Keratinocyte (primary cell): ENCODE data around the gene SCN10A. TPM values are rescaled to one million over a fixed set of nuclear protein-coding genes. Genes with fewer than 3 reads are reported as not detected.

Experiments
- DNase-seq: peaks from one replicate; pipeline ENCODE4 v3.0.0-alpha.2; 2011; ENCODE audit warnings: low read depth, missing footprints, low spot score
- FAIRE-seq: peaks from 2 replicates; lab custom pipeline; 2011; peaks lifted over from hg19 to GRCh38; lab: Jason Lieb, UNC
- H2AFZ ChIP-seq: 2 replicates; pipeline ENCODE4 v1.6.0; 2012; ENCODE audit warnings: low read length, control low read depth, inconsistent platforms; ENCODE audit not compliant: control insufficient read depth
- H3K27ac ChIP-seq: 2 replicates; pipeline ENCODE4 v1.5.1; 2011; ENCODE audit warnings: low read length; ENCODE audit not compliant: control insufficient read depth, insufficient read depth
- H3K27me3 ChIP-seq: 3 replicates; pipeline ENCODE4 v1.6.0; 2011; ENCODE audit warnings: low read length; ENCODE audit not compliant: control insufficient read depth, insufficient read depth; ENCODE audit errors: extremely low read depth
- H3K36me3 ChIP-seq, 2 experiments: 2 replicates in 1 of 2; 3 replicates in 1 of 2; pipeline ENCODE4 v1.5.1; 2011; ENCODE audit warnings: low read length in 2 of 2, mild to moderate bottlenecking in 1 of 2; ENCODE audit not compliant: control insufficient read depth in 2 of 2, insufficient read depth in 2 of 2; ENCODE audit errors: extremely low read depth in 1 of 2
- H3K4me1 ChIP-seq: 3 replicates; pipeline ENCODE4 v1.5.1; 2011; ENCODE audit warnings: low read length; ENCODE audit not compliant: control insufficient read depth, insufficient read depth; ENCODE audit errors: extremely low read depth
- H3K4me2 ChIP-seq: 3 replicates; pipeline ENCODE4 v1.6.0; 2011; ENCODE audit warnings: low read depth, low read length; ENCODE audit not compliant: control insufficient read depth, insufficient read depth; ENCODE audit errors: extremely low read depth
- H3K4me3 ChIP-seq, 3 experiments: fragments of 200-600 bp in 1 of 3; sonication (generic) in 1 of 3; 2 replicates in 2 of 3; 3 replicates in 1 of 3; pipeline ENCODE4 v1.5.1; 2011 to 2016; ENCODE audit warnings: low read length in 3 of 3, mild to moderate bottlenecking in 3 of 3, control low read depth in 2 of 3, inconsistent platforms in 1 of 3, low read depth in 1 of 3, mixed read lengths in 1 of 3, mixed run types in 1 of 3, moderate library complexity in 1 of 3; ENCODE audit not compliant: control insufficient read depth in 2 of 3, insufficient read depth in 2 of 3; ENCODE audit errors: extremely low read depth in 1 of 3
- H3K79me2 ChIP-seq: 2 replicates; pipeline ENCODE4 v1.6.0; 2012; ENCODE audit warnings: low read length; ENCODE audit not compliant: control insufficient read depth, insufficient read depth
- H3K9ac ChIP-seq: 3 replicates; pipeline ENCODE4 v1.6.0; 2011; ENCODE audit warnings: low read length; ENCODE audit not compliant: control insufficient read depth, insufficient read depth; ENCODE audit errors: extremely low read depth
- H3K9me1 ChIP-seq: 3 replicates; pipeline ENCODE4 v1.6.0; 2011; ENCODE audit warnings: low read length; ENCODE audit not compliant: control insufficient read depth, insufficient read depth; ENCODE audit errors: extremely low read depth
- H3K9me3 ChIP-seq: 2 replicates; pipeline ENCODE4 v1.5.1; 2012; ENCODE audit warnings: low read depth, low read length; ENCODE audit not compliant: control insufficient read depth
- H4K20me1 ChIP-seq: 3 replicates; pipeline ENCODE4 v1.6.0; 2011; ENCODE audit warnings: low read length; ENCODE audit not compliant: control insufficient read depth, insufficient read depth; ENCODE audit errors: extremely low read depth
- CTCF ChIP-seq, 3 experiments: IDR thresholded peaks in 1 of 3; conservative IDR thresholded peaks in 1 of 3; optimal IDR thresholded peaks in 1 of 3; 2 replicates in 2 of 3; 3 replicates in 1 of 3; pipeline versions ENCODE3 to v1.5.1; 2011; ENCODE audit warnings: low read length in 3 of 3, mild to moderate bottlenecking in 3 of 3, moderate library complexity in 2 of 3, control low read depth in 1 of 3, inconsistent platforms in 1 of 3; ENCODE audit not compliant: insufficient read depth in 2 of 3; ENCODE audit errors: extremely low read depth in 1 of 3
- EZH2 ChIP-seq: IDR thresholded peaks from one replicate; pipeline ENCODE4 v1.6.1; 2012; ENCODE audit warnings: inconsistent platforms, mild to moderate bottlenecking, low read length, moderate library complexity
- dilution Hi-C: fragments of 300-500 bp; cut with MboI; formaldehyde crosslinking; loops from one replicate; pipeline ENCODE4 v1.7.0; 2020; ENCODE audit warnings: low sequenced_read_pairs; ENCODE audit not compliant: extremely low pct_ligation_motif_present
- polyA plus RNA-seq, 5 experiments: library from polyadenylated mRNA; depleted of rRNA in 3 of 5; stranded (reverse) in 3 of 5; stranded (forward) in 1 of 5; unstranded in 1 of 5; fragments of >200 nt; gene quantifications; 1 replicate in 1 of 5; 2 replicates in 3 of 5; 3 replicates in 1 of 5; pipeline versions ENCODE4 v1.2.1 to v1.2.3, GENCODE V29; 2011 to 2012; ENCODE audit warnings: missing spikeins in 2 of 5, low read depth in 1 of 5, low replicate concordance in 1 of 5

The SCN10A gene
- polyA plus RNA-seq, 1 donor (not counting 4 experiments of a cell fraction or from before 2014, with no cell fraction given): not detected

GRCh38 chr3:38684546-38684945 lies 131.5 kb downstream of the SCN10A start:
- dilution Hi-C loops: no loop called here
- Histone ChIP-seq H3K27ac (no peak overlapping the region), H3K9me3 (no peaks in the 10 kb centered on the region), H3K79me2 (no peaks in the 10 kb centered on the region), H3K9ac (no peak overlapping the region), H3K4me3 (no peak overlapping the region), H3K27me3 (no peaks in the 10 kb centered on the region), H3K4me2 (no peak overlapping the region), H3K9me1 (no peaks in the 10 kb centered on the region), H3K36me3 (no peaks in the 10 kb centered on the region), H4K20me1 (no peaks in the 10 kb centered on the region), H3K4me1 (peaks cover 4% of the 10 kb centered on the region), H2AFZ (no peak overlapping the region)
- DNase-seq (no peak), FAIRE-seq (no peak)
- TF ChIP-seq EZH2: no peak
- no peak for TF ChIP-seq CTCF (optimal IDR thresholded peaks at IDR 0.05 in 1 of 3, IDR thresholded peaks at IDR 0.05 in 1 of 3, conservative IDR thresholded peaks at IDR 0.05 in 1 of 3; ENCODE audit: extremely low read depth in 1 of 3, insufficient read depth in 2 of 3, low read length in 3 of 3)

- Histone ChIP-seq H3K36me3 (no peaks in the 10 kb centered on the region), H3K9me3 (no peaks in the 10 kb centered on the region), H3K79me2 (no peaks in the 10 kb centered on the region), H3K4me1 (no peaks in the 10 kb centered on the region), H3K4me3 (no peak overlapping the region), H3K27me3 (no peaks in the 10 kb centered on the region), H3K9me1 (no peaks in the 10 kb centered on the region), H4K20me1 (no peaks in the 10 kb centered on the region), H2AFZ (no peak overlapping the region), H3K9ac (no peak overlapping the region), H3K27ac (no peak overlapping the region), H3K4me2 (no peak overlapping the region)
- no peak for FAIRE-seq
- no peak for DNase-seq
- dilution Hi-C loops: no loop called here
- no peak for TF ChIP-seq EZH2
- no peak for TF ChIP-seq CTCF (optimal IDR thresholded peaks at IDR 0.05 in 1 of 3, IDR thresholded peaks at IDR 0.05 in 1 of 3, conservative IDR thresholded peaks at IDR 0.05 in 1 of 3; ENCODE audit: extremely low read depth in 1 of 3, insufficient read depth in 2 of 3, low read length in 3 of 3)
These were observed 146.3 kb downstream of the SCN10A start for GRCh38 chr3:38669668-38670067.
